ENCODE results near the gene CFAP61.
"Not testable (repeated sequence)": the region's sequence is repeated elsewhere in the genome, so short reads cannot be mapped to it uniquely, and the experiment has no call there.

Gene CFAP61, protein sequence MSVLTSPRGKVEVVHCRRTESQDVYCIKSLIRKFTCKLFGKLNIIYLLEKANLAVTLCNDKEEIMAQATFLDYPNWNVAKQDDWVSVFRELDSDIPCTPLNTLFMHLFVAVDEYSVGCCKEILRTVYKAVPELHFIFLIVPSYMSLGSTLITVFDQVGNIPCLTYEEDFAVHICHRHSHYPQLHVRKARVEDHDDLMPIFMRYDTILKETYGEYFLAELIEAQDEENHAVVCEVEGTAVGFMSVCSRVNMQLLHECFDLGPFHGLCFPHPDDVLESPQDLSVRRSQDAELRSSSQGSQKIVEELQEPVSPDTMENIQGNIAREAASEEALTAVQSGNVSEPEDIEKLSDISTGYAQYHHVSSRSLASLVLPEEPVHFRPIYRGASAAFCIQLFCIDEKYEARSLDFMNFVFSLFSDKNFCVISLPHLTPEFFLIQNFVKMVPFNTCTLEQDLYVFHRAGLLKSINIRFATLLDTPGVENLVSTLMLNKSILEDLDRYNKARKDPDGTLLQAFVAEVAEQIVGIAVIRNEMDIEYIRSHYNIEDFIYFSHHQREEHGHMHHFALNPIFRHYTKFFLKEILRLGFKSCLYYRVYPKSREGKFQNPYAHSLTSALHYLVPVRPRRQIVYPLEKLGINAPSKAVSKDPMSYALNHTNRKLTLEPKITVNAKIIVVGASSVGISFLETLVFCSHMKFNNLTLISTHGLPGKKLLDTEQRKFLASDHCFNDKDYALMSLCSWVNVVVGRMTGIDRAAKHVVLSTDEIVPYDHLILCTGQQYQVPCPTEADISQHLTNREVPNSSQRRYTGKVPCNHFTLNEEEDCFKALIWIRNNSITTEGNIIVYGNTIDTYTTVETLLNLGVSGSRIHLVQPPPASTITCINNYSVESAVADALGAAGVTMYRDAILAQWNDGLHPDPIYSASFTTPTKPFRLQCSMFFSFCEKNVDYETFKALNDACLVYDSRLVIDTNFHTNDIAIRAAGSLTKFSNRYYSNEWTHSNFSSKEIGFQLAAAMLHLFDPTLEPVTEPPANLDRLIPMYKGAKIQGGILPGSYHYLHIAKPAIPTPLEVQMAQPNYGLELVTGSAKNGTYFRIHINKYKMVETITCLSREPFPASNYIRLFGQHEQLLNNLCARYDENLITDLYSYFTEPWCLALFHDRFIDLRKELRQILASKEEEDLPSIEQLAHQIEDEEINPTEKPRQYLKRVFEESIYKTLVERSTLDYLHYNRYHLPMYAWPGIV

DNA sequence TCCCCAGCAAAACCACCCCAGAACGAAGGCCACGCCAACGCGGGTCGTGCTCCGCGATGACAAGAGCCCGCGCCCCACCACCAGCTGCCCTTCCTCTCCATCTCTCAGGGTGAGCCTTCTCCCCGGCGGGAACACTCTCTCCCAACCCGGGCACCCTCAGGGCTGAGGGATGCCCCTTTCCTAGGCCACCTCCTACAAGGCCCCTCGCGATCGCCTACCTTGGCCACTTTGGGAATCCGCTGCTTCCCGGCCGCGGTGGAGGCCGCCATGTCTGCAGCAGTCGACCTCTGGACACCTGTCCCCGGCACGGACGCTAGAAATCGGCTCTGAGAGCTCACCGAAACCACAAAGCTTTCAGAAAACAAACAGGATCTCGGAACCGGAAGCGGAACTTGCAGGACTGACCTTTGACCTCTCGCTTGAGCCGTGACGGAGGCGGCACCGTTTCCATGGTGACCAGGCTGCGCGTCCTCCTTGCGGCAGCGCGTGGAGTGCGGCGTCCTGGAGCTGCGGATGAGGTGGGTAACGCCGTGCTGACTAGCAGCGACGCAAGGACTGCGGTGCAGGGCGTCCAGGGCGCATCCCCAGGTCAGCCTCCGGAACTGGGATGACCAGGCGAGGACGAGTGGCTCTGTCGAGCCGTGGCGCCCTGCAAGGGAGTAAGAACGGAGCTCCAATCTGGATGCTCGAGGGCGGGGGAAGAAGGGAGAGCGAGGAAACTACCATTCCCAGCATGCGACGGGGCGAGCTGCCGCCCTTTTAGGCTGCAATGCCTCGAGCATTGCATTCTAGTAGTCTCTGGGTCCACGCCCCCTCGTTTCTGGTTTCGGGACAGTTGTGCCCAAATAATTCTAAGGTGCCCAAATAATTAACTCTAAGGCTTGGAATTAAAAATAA lies at the start of gene CFAP61, which contains the start of gene CRNKL1:
Gene CFAP61, plus strand, starts transcription at position 459 of the 897 bp plus-strand sequence. CDS start 4,122 bp downstream, outside the sequence.
Gene CRNKL1, minus strand, starts transcription at position 393 of the 897 bp plus-strand sequence. Its CDS starts 124 bp downstream, at position 269.
- DNase-seq: peak; percentile 97

GRCh38 chr20:20003031-20003954 lies 49.0 kb upstream of the CFAP61 start:
- no peak for DNase-seq

GRCh38 chr20:20003955-20004322 lies 48.4 kb upstream of the CFAP61 start:
- not testable (repeated sequence) for DNase-seq

GRCh38 chr20:20005342-20005741 lies 47.0 kb upstream of the CFAP61 start:
- no peak for DNase-seq

DNA sequence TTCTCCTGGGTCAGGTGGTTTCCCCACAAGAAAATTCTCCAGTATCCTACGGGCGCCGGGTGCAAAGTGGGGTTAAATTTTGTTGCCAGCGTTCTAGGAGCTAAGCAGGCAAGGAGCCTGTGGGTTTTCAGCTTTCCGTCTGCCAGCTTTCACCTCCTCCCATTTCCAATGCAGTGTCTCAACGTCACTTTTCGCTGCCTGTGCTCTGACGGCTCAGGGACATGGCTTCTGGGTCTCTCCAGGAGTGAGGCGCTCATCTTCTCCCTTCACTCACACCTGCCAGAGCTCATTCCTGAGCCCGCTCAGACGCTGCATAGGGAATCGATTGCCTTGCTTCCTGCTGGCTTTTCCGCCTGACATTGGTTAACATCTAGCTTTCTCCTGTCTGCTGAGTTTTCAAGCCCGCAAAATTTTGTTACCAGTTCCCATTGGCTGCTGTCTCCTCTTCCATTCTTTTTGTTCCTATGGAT lies 42.5 kb upstream of the CFAP61 start:
- DNase-seq: peak; percentile 4

- no peak for DNase-seq
These were observed 41.5 kb upstream of the CFAP61 start for GRCh38 chr20:20010639-20011500.

GRCh38 chr20:20012541-20012940 lies 39.8 kb upstream of the CFAP61 start:
- DNase-seq: no peak

DNA sequence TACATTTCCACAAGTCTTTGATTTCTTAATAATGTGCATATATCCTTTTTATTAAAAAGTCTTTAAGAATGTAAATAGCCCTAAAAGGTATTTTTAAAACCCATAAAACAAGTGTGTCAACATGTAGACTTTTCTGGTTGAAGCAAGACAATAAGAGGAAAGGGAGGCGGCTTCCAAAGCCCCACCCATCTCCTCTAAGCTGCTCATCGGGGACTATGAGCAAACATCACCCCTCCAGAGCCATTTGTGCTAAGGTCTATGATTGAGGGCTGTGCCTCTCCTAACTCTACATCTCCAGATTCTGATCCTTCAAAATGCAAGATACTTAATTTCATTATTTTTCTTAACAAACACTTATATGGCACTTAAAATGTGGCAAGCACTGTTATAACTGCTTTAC lies 37.7 kb upstream of the CFAP61 start:
- peak; percentile 56 for DNase-seq

DNA sequence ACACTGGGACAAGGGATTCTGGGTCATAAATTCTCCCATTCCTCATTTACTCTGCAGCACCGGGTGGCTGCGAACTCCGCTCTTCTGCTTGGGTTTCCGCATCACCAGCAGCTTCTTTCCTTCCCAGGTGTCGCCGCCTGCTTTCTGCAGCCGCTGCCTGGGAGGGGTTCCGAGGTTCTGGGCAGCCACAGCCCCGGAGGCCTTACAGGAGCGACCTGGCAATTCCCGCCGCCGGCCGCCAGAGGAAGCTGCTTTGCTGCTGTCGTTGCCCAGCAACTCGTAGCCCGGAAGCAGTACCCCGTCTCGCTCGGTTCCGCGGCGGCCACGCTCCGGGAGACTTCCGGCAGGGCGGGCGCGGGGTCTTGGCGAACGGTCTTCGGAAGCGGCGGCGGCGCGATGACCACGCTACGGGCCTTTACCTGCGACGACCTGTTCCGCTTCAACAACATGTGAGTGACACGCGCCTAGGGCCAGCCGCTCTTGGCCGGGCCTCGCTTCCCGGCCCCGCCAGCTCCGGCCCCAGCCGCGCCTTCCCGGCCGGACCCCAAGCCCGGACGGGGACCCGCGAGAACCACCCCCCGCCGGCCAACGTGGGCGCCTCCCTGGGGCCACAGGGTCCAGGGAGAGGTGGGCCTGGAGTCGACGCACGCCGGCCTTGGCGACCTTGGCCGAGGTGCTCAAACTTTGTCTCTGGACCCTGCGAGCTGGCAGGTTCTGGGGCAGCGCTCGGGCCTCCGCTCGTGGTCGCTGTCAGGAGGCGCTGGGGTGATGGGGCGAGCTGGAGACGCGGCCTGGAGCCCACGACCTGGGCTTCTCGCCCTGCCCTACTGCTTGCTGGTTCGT lies 35.1 kb upstream of the CFAP61 start, which contains the start of gene NAA20:
Gene NAA20, plus strand, starts transcription at position 362 of the 843 bp plus-strand sequence. Its CDS starts 35 bp downstream, at position 397.
- peak; percentile 96 for DNase-seq

GRCh38 chr20:20017844-20018185 lies 34.5 kb upstream of the CFAP61 start:
- peak; percentile 28 for DNase-seq

GRCh38 chr20:20018366-20018765 lies 34.0 kb upstream of the CFAP61 start:
- DNase-seq: no peak

- DNase-seq: no peak
These were observed 33.2 kb upstream of the CFAP61 start for GRCh38 chr20:20019123-20019522.

GRCh38 chr20:20020908-20021307 lies 31.4 kb upstream of the CFAP61 start:
- no peak for DNase-seq

GRCh38 chr20:20021835-20022234 lies 30.5 kb upstream of the CFAP61 start:
- no peak for DNase-seq

GRCh38 chr20:20022498-20022897 lies 29.8 kb upstream of the CFAP61 start:
- DNase-seq: no peak

DNA sequence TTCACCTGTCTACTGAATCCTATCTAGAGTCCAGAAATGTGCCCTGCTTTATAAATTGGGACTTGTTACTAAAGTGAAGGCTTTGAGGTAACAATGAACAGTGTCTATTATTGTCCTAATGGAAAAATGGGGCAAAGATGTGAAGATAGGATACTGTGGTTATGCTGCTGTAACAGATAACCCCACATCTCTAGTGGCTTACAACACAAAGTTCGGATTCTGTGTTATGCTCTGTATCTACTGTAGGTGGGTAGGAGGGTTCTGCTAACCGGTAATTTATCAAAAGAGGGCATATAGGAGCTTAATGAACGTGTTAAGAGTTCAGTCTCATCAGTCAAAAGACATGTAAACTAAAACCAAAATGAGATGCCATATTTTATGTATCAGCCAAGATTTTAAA lies 28.9 kb upstream of the CFAP61 start:
- DNase-seq: no peak

- DNase-seq: no peak
These were observed 27.4 kb upstream of the CFAP61 start for GRCh38 chr20:20024942-20025341.

DNA sequence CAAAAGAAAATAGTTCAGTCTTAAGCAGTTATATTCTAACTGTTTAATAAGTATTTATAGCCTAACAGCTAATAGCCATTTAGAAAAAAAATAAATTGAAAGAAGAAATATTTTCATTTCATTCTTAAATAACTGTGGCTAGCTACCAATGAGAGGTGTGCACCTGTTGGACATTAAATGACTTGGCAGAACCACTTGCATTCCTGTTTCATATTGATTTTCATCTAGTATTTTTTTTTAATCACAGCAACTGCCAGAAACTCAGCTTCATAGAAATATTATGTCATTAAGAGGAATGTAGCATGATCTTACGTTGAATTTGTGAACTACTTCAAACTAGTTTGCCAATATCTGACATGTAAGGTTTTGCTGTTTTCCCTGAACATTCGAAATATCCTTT lies 25.0 kb upstream of the CFAP61 start:
- no peak for DNase-seq

DNA sequence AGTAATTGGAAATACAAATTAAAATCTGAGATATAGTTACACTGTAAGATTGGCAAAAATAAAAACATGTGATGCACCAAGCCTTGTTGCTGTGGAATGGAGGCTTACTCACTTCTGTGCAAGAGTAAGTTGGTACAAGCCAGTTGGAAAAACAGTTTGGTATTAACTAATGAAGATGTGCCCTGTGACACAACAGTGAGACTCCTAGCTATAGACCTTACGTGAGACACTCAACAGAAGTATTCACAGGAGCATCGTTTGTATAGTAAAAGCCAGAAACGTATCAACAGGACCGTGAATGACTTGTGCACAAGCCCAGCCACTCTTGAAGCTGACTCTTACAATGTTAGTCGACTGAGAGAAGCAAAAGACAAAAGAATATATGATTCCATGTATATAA lies 20.5 kb upstream of the CFAP61 start:
- DNase-seq: no peak

All from NCI-H82 (cell line).